ENCODE data around the gene DPM3.
"Not testable (repeated sequence)": the region's sequence is repeated elsewhere in the genome, so short reads cannot be mapped to it uniquely, and the experiment has no call there.

Gene DPM3

GRCh38 chr1:155174324-155175280 lies 34.3 kb upstream of the DPM3 start:
- peak; percentile 91 for DNase-seq

DNA sequence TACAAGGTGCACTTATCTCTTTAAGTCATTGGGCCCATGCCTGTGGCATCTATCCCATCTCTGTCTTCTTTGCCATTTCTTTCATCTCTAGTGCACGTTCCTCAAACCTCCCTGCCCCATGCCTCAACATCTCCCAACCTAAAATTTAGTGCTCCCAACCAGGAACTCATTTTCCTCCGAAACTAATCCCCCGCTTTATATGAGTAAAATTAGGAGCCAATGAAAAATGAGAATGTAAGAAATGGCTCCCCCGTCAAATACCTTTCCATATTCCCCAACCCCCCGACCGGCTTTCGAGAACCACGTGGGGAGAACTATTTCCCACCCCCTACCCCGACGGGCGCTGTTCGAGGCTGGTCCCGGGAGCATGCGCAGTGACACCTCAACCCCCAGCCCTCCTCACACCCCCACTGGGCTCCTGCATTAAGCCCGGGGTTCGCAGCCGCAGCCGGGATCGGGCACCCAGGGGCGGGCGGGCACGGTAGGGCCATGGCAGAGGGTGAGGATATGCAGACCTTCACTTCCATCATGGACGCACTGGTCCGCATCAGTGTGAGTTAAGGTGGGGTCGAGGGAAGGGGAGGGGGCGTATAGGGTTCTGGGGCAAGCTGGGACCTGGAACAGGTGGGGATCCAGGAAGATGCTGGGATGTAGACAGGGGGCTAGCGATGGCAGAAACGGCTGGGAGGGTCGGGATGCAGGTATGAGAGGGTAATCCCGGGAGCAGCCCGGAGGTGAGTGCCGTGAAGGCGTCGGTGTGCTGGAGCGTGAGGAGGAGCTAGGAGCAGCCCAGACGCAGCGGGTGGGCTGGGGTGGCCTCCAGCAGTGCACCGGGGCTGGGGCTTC lies 33.4 kb upstream of the DPM3 start, which contains the start of gene TRIM46:
Gene TRIM46, plus strand, starts transcription at position 372 of the 846 bp plus-strand sequence. Its CDS starts 118 bp downstream, at position 490.
- DNase-seq, result peak; percentile 94

- DNase-seq, result peak; percentile 100
Observed at GRCh38 chr1:155172732-155173477, 32.6 kb upstream of the DPM3 start, which contains the start of gene KRTCAP2. KRTCAP2 (minus strand) TSS chr1:155173304; CDS start chr1:155173224, 80 bp downstream.

DNA sequence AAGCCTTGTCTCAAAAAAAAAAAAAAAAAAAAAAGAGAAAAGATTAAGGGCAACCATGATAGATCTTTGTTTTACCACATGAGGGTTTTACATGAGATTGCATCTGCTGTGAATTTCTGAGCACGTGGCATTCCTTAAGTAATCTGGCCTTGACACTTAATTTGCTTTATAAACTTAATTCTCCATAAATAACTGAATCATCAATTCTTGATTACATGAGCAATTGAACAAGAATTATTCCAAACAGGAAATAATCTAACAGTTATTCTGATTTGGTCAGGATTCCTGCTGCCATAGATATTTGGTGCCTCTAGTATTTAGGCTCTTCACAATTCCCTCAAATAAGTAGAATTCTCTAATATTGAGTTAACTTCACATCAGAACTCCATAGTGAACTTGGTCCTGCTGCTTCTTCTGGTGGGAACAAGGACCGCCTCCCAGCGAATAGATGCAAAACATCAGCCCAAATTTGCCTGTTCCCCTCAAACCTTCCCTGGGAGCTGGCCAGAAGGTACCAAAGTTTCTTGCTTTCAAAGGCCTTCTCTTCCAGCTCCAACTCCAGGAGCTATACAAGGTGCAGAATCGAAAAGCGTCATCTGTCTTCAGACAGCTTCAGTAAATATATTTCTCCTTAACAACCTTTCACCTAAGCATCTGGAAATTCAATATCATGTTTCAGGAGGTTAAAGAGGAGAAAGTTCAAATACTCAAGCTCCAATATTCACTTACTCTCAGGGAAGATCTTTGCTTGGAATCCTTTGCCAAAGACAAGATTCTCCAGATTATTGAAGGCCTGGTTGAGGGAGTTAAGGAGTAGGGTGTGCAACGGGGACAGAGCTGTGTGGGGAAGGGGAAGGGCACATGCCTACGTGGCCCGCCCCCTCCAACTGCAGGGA lies 31.8 kb upstream of the DPM3 start:
- DNase-seq, result no peak

GRCh38 chr1:155170806-155171205 lies 30.5 kb upstream of the DPM3 start:
- DNase-seq, result no peak

GRCh38 chr1:155170101-155170785 lies 29.9 kb upstream of the DPM3 start:
- no peak for DNase-seq

- DNase-seq, result no peak
Observed at GRCh38 chr1:155169541-155169940, 29.2 kb upstream of the DPM3 start.

DNA sequence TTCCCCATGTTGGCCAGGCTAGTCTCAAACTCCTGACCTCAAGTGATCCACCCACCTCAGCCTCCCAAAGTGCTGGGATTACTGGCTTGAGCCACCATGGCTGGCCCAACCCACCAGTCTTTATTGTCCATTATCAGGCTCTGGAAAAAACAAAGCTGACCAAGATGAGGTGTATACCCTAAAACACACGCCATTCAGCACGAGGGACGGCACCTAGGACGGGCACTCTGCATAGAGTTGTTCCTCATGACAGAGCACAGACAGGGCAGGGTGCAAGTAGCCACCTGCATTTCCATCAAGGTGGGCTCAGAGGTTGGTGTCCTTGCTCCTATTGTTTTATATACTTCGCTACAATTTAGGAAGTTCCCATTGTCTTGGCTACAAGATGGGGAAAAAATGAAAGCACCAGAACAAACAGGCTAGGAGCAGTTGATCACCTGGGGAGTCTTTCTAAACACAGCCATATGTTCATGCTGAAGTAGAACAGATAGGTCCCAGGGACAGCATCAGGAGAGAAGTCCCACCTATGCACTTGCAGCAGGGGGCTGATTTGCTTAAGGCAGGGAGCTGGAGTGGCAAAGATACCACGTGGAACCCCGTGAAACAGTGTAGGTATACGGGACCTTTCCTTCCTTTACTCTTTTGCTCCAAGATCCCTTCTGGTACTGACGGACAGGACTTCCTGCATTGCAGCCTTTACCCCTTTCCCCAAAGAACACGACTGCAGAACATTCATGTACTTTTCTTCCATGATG lies 28.3 kb upstream of the DPM3 start:
- DNase-seq, result no peak

DNA sequence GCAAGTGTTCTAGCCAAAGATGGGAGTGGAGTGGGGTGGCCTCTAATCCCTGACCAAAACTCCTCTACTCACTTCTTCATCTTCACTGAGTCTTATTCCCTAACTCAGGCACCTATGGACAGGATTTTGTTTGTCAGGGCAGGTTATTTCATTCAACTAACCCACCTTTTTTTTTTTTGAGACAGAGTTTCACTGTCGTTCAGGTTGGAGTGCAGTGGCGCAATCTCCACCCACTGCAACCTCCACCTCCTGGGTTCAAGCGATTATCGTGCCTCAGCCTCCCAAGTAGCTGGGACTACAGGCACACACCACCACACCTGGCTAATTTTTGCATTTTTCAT lies 27.7 kb upstream of the DPM3 start:
- not testable (repeated sequence) for DNase-seq

DNA sequence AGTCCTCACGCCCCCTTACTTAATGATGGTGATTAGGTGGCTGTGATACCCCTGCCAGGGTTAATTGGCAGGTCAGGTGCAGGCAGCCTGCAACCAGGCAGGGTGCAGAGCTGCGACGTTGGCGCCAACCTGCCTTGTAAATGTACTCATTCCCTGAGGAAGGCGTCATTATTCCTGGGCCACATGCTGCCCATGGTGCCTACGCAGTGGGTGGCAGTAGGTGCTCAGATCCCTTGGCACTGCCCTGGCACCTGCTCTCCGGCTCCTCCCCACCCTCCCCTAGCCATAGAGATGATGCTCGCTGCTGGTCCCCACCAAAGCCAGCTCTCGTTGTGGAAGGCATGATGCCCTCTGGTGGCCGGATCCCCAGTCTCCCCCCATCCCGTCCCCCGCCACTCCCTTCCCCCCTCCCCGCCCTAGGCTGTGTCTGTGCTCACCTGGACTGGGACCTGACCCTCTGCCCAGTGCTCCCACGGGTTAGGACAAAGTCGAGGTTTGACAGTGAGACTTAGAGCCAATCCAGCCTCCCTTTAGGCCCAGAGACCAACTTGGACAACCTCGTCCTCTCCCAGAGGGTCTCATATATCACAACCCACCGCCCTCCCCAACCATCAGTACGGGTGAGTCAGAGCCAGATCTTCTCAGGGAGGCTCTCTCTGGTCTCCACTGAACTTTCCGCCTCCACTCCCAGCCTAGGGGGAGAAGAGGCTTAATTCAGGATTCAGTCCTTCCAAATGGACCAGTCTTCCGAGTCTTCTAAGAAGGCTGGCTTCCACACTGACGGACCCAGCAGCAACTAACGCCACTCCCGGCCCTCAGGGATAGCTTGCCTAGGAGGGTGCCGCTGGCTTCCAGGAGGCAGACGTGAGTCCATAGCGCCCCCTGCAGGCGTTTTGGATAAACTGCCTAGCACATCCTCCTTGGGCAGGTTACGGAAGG lies 27.1 kb upstream of the DPM3 start:
- peak; percentile 99 for DNase-seq

- DNase-seq, result peak; percentile 41
Observed at GRCh38 chr1:155166471-155167165, 26.3 kb upstream of the DPM3 start.

DNA sequence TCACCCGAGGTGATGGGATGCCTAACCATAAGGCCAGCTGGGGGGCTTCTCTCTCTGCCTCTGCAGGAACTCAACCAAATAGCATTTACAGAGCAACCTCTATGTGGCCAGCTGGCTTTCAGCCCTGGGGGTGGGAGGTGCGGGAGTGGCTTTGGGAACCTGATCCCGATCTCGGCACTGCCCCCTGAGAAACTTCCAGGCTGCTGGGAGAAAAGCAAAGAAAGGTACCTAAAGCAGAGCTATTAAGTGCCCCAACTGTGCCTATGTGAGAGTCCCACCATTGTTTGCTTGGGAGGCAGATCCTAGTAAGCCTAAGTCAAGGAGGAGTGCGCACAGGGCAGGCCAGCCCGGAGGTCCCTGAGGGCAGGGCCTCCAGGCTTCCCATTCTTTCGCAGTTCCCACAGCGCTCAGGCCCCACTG lies 25.7 kb upstream of the DPM3 start:
- no peak for DNase-seq

GRCh38 chr1:155164625-155165024 lies 24.3 kb upstream of the DPM3 start:
- DNase-seq, result not testable (repeated sequence)

- DNase-seq, result not testable (repeated sequence)
Observed at GRCh38 chr1:155163785-155164184, 23.5 kb upstream of the DPM3 start.

DNA sequence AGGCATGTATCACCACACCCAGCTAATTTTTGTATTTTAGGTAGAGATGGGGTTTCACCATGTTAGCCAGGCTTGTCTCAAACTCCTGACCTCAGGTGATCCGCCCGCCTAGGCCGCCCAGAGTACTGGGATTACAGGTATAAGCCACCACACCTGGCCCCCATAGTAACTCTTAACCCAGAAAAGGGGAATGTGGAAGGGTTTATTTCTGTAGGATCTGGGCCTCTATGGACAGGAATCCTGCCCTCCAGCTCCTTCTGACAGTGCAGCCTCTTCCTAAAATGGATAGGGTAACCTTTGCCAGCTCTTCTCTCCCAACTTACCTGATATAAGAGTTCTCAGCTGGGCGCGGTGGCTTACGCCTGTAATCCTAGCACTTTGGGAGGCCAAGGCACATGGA lies 22.3 kb upstream of the DPM3 start:
- not testable (repeated sequence) for DNase-seq

GRCh38 chr1:155160128-155160527 lies 19.8 kb upstream of the DPM3 start:
- DNase-seq, result no peak

DNA sequence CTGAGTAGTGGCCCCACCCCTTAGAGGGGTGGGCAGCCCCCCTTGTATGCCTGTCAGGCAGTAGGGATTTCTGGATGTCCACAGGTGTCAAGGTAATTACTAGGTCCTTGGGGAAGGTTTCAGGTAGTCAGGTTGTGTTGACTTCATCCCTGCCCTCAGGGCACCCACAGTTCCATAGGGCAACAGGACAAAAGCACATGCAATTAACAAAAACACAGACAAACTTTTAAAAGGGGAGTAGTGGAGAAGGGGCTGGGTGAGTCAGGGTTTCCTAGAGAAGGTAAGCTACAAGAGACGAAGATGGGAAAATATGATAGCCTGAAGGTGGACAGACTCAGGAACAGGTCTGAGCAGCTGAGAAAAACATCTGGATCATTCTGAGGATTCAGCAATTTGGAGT lies 18.7 kb upstream of the DPM3 start:
- no peak for DNase-seq

DNA sequence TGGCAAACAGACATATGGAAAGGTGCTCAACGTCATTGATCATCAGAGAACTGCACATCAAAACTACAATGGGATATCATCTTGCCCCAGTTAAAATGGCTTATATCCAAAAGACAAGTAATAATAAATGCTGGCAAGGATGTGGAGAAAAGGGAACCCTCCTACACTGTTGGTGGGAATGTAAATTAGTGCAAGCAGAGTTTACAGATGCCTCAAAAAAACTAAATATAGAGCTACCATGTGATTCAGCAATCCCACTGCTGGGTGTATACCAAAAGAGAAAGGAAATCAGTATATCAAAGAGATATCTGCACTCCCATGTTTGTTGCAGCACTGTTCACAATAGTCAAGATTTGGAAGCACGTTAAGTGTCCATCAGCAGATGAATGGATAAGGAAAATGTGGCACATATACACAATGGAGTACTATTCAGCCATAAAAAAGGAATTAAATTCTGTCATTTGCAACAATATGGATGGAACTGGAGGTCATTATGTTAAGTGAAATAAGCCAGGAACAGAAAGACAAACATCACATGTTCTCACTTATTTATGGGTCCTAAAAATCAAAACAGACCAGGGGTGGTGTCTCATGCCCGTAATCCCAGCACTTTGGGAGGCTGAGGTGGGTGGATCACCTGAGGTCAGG lies 15.8 kb upstream of the DPM3 start:
- DNase-seq, result not testable (repeated sequence)

Measured in NCI-H345 (cell line).